Osteocyte (in vitro differentiated cells): ENCODE measurements around the gene RBM26. TPM values are rescaled to one million over a fixed set of nuclear protein-coding genes. Genes with fewer than 3 reads are reported as not detected.

ENCODE experiments used
- DNase-seq: peaks from one replicate; pipeline ENCODE4 v3.0.0; 2021; ENCODE audit warnings: mixed read lengths; ENCODE audit not compliant: unreplicated experiment; ENCODE audit errors: extremely low spot score
- H3K27ac Mint-ChIP-seq: one replicate; pipeline ENCODE4 v1.8.0; 2021; ENCODE audit warnings: mild to moderate bottlenecking, mixed read lengths; ENCODE audit not compliant: unreplicated experiment
- H3K27me3 Mint-ChIP-seq: one replicate; pipeline ENCODE4 v1.8.0; 2021; ENCODE audit warnings: mixed read lengths; ENCODE audit not compliant: unreplicated experiment
- H3K36me3 Mint-ChIP-seq: one replicate; pipeline ENCODE4 v1.8.0; 2021; ENCODE audit warnings: mixed read lengths; ENCODE audit not compliant: unreplicated experiment
- H3K4me1 Mint-ChIP-seq: one replicate; pipeline ENCODE4 v1.8.0; 2021; ENCODE audit warnings: mixed read lengths; ENCODE audit not compliant: unreplicated experiment
- H3K4me3 Mint-ChIP-seq: one replicate; pipeline ENCODE4 v1.8.0; 2021; ENCODE audit warnings: mild to moderate bottlenecking, moderate library complexity, mixed read lengths; ENCODE audit not compliant: unreplicated experiment
- H3K9me3 Mint-ChIP-seq: one replicate; pipeline ENCODE4 v1.8.0; 2021; ENCODE audit warnings: mixed read lengths; ENCODE audit not compliant: unreplicated experiment
- CTCF ChIP-seq: fragments of 200-600 bp; sonication (generic); IDR thresholded peaks from 2 replicates; pipeline ENCODE4 v1.5.0; 2021; ENCODE audit warnings: antibody characterized with exemption, mild to moderate bottlenecking, moderate library complexity
- total RNA-seq: library from RNA; stranded (reverse); gene quantifications from 2 replicates; pipeline ENCODE4 v1.2.1, GENCODE V29; 2021

The RBM26 gene
- total RNA-seq, 1 donor from 2014 or later = 38.3 TPM

- no peak overlapping the region for H3K4me3 Mint-ChIP-seq
- no peak for DNase-seq
- no peak for TF ChIP-seq CTCF
- H3K9me3 Mint-ChIP-seq = no peaks in the 10 kb centered on the region
- no peaks in the 10 kb centered on the region for H3K4me1 Mint-ChIP-seq
- no peak overlapping the region for H3K27ac Mint-ChIP-seq
- H3K36me3 Mint-ChIP-seq = no peaks in the 10 kb centered on the region
- H3K27me3 Mint-ChIP-seq = peaks cover 6% of the 10 kb centered on the region
These were observed 36.2 kb upstream of the RBM26 start for GRCh38 chr13:79442221-79442620.

GRCh38 chr13:79440958-79441528 is 35.0 kb upstream of the RBM26 start:
- Mint-ChIP-seq H3K4me3 (no peak overlapping the region), H3K27me3 (no peaks in the 10 kb centered on the region), H3K27ac (no peak overlapping the region), H3K36me3 (no peaks in the 10 kb centered on the region), H3K4me1 (no peaks in the 10 kb centered on the region), H3K9me3 (no peaks in the 10 kb centered on the region)
- TF ChIP-seq CTCF = no peak
- no peak for DNase-seq

GRCh38 chr13:79439275-79439674 is 33.2 kb upstream of the RBM26 start:
- no peaks in the 10 kb centered on the region for H3K9me3 Mint-ChIP-seq

GRCh38 chr13:79435561-79435990 is 29.5 kb upstream of the RBM26 start:
- DNase-seq = no peak
- no peaks in the 10 kb centered on the region for H3K9me3 Mint-ChIP-seq
- no peaks in the 10 kb centered on the region for H3K36me3 Mint-ChIP-seq
- no peak overlapping the region for H3K27ac Mint-ChIP-seq
- no peaks in the 10 kb centered on the region for H3K27me3 Mint-ChIP-seq
- no peak for TF ChIP-seq CTCF
- peaks cover 7% of the 10 kb centered on the region for H3K4me1 Mint-ChIP-seq
- H3K4me3 Mint-ChIP-seq = no peak overlapping the region

More at GRCh38 chr13:79439275-79439674, 33.2 kb upstream of the RBM26 start:
- Mint-ChIP-seq H3K36me3 (no peaks in the 10 kb centered on the region), H3K27me3 (no peaks in the 10 kb centered on the region), H3K4me1 (peaks cover 7% of the 10 kb centered on the region), H3K27ac (no peak overlapping the region), H3K4me3 (no peak overlapping the region)
- DNase-seq = no peak
- TF ChIP-seq CTCF = no peak

- Mint-ChIP-seq H3K27ac (no peak overlapping the region), H3K27me3 (no peaks in the 10 kb centered on the region), H3K9me3 (no peaks in the 10 kb centered on the region), H3K4me3 (no peak overlapping the region), H3K4me1 (peaks cover 7% of the 10 kb centered on the region), H3K36me3 (no peaks in the 10 kb centered on the region)
- TF ChIP-seq CTCF = no peak
- DNase-seq = no peak
These were observed 28.5 kb upstream of the RBM26 start for GRCh38 chr13:79434556-79434955.
